Prostate gland (tissue), 2 donors: ENCODE measurements around the gene PDGFRB.

ENCODE experiments used
- CTCF ChIP-seq, 4 experiments: fragments of 200-600 bp in 2 of 4; fragments of 450-650 bp in 2 of 4; sonication (generic) in 2 of 4; IDR thresholded peaks; 1 replicate in 3 of 4; 2 replicates in 1 of 4; pipeline ENCODE4 v1.5.1; 2016 to 2019; ENCODE audit warnings: antibody characterized with exemption in 4 of 4, mild to moderate bottlenecking in 2 of 4, moderate library complexity in 2 of 4
- POLR2A ChIP-seq: fragments of 450-650 bp; IDR thresholded peaks from one replicate; pipeline ENCODE4 v1.6.1; 2016; ENCODE audit warnings: antibody characterized with exemption, mild to moderate bottlenecking
- POLR2AphosphoS5 ChIP-seq: sonication (generic); formaldehyde crosslinking; IDR thresholded peaks from one replicate; pipeline ENCODE4 v1.6.1; 2017; ENCODE audit warnings: antibody characterized with exemption

GRCh38 chr5:150190503-150190979 lies 34.9 kb upstream of the PDGFRB start:
- no peak for TF ChIP-seq CTCF (IDR thresholded peaks at IDR 0.05)
- TF ChIP-seq POLR2A: no peak
- TF ChIP-seq POLR2AphosphoS5: no peak
